Gastroesophageal sphincter (tissue), 4 donors: ENCODE results near the gene ETV3L. TPM values are rescaled to one million over a fixed set of nuclear protein-coding genes. Genes with fewer than 3 reads are reported as not detected.
A peak's percentile ranks its signal among the peaks of the same experiment; 100 is the strongest.

Experiments used
- ATAC-seq: fragments of 150-250 bp; one replicate; pipeline ENCODE4 v1.9.1; 2016; ENCODE audit warnings: mild to moderate bottlenecking, moderate library complexity
- H3K27ac ChIP-seq, 4 donors: fragments of 200-600 bp; sonication (generic) in 3 of 4; 1 replicate in 3 of 4; 2 replicates in 1 of 4; pipeline ENCODE4 v1.5.1; 2016 to 2019
- H3K27me3 ChIP-seq: fragments of 200-600 bp; sonication (generic); one replicate; pipeline ENCODE4 v1.5.1; 2019
- H3K36me3 ChIP-seq, 2 donors: fragments of 200-600 bp; sonication (generic); one replicate each; pipeline ENCODE4 v1.5.1; 2019; ENCODE audit warnings: control low read depth in 1 of 2
- H3K4me1 ChIP-seq, 3 donors: fragments of 200-600 bp; sonication (generic); 1 replicate in 2 of 3; 2 replicates in 1 of 3; pipeline ENCODE4 v1.5.1; 2016 to 2019; ENCODE audit warnings: control low read depth in 2 of 3
- H3K4me3 ChIP-seq, 2 donors: fragments of 200-600 bp; sonication (generic); one replicate each; pipeline ENCODE4 v1.5.1; 2019; ENCODE audit warnings: mild to moderate bottlenecking in 1 of 2, moderate library complexity in 1 of 2
- H3K9me3 ChIP-seq, 3 donors: fragments of 200-600 bp; sonication (generic); one replicate each; pipeline ENCODE4 v1.5.1; 2017 to 2019; ENCODE audit warnings: control low read depth in 2 of 3
- CTCF ChIP-seq, 4 experiments: fragments of 200-600 bp in 2 of 4; fragments of 450-650 bp in 2 of 4; sonication (generic) in 1 of 4; IDR thresholded peaks; one replicate each; pipeline ENCODE4 v1.5.1; 2017 to 2019; ENCODE audit warnings: antibody characterized with exemption in 4 of 4, mild to moderate bottlenecking in 2 of 4, moderate library complexity in 2 of 4
- EP300 ChIP-seq: sonication (generic); formaldehyde crosslinking; IDR thresholded peaks from one replicate; pipeline ENCODE4 v1.6.1; 2017; ENCODE audit warnings: antibody characterized with exemption, mild to moderate bottlenecking
- POLR2A ChIP-seq, 2 donors: fragments of 450-650 bp; IDR thresholded peaks; one replicate each; pipeline ENCODE4 v1.6.1; 2017; ENCODE audit warnings: antibody characterized with exemption in 2 of 2, mild to moderate bottlenecking in 2 of 2, moderate library complexity in 1 of 2
- POLR2AphosphoS5 ChIP-seq: sonication (generic); formaldehyde crosslinking; IDR thresholded peaks from one replicate; pipeline ENCODE4 v1.6.1; 2017; ENCODE audit warnings: antibody characterized with exemption
- WGBS, 2 donors: methylation state at CpG; one replicate each; pipeline ENCODE4 v1.1.5; 2018; ENCODE audit warnings: low coverage in 1 of 2; 5-methylcytosine and 5-hydroxymethylcytosine counted together
- total RNA-seq, 4 donors: library from RNA; depleted of rRNA; stranded (reverse); fragments of >200 nt; gene quantifications; one replicate each; pipeline ENCODE4 v1.1.0, GENCODE V29; 2016

ETV3L gene
- total RNA-seq, 4 donors from 2014 or later: not detected

- WGBS, 2 donors: 40% methylated on average over 1 of the region's 4 CpGs; no CpG with 5 or more reads in 1 of the 2 donors
- Histone ChIP-seq H3K4me1 (peaks cover 0 to 15% (median 5%) of the 10 kb centered on the region in 3 donors), H3K4me3 (no peak overlapping the region), H3K9me3 (no peaks in the 10 kb centered on the region), H3K27ac (no peak overlapping the region), H3K36me3 (no peaks in the 10 kb centered on the region), H3K27me3 (peaks cover 7% of the 10 kb centered on the region)
- no peak for TF ChIP-seq POLR2AphosphoS5
- ATAC-seq: no peak
These were observed 7.8 kb downstream of the ETV3L start for GRCh38 chr1:157091668-157092273.

GRCh38 chr1:157091186-157091585 is 8.4 kb downstream of the ETV3L start:
- Histone ChIP-seq H3K9me3 (no peaks in the 10 kb centered on the region), H3K27me3 (peaks cover 7% of the 10 kb centered on the region), H3K27ac (no peak overlapping the region), H3K4me3 (no peak overlapping the region), H3K4me1 (peaks cover 0 to 15% (median 5%) of the 10 kb centered on the region in 3 donors), H3K36me3 (no peaks in the 10 kb centered on the region)
- 100% methylated on average over 2 of the region's 4 CpGs; no CpG with 5 or more reads in 1 of the 2 donors for WGBS, 2 donors
- TF ChIP-seq CTCF (IDR thresholded peaks at IDR 0.05): no peak
- TF ChIP-seq EP300: no peak
- no peak for TF ChIP-seq POLR2A (IDR thresholded peaks at IDR 0.05)
- no peak for TF ChIP-seq POLR2AphosphoS5
- ATAC-seq: no peak

- no peak overlapping the region for H3K27ac ChIP-seq
- no CpG with 5 or more reads among the region's 3 CpGs for WGBS, 2 donors
- peaks cover 7% of the 10 kb centered on the region for H3K27me3 ChIP-seq
- no peak overlapping the region for H3K4me3 ChIP-seq
- no peak for ATAC-seq
- no peak for TF ChIP-seq EP300
- TF ChIP-seq POLR2AphosphoS5: no peak
- no peak for TF ChIP-seq POLR2A (IDR thresholded peaks at IDR 0.05)
- no peak for TF ChIP-seq CTCF (IDR thresholded peaks at IDR 0.05)
- peaks cover 0 to 15% (median 5%) of the 10 kb centered on the region in 3 donors for H3K4me1 ChIP-seq
- H3K36me3 ChIP-seq: no peaks in the 10 kb centered on the region
- H3K9me3 ChIP-seq: no peaks in the 10 kb centered on the region
These were observed 8.8 kb downstream of the ETV3L start for GRCh38 chr1:157090771-157091170.

GRCh38 chr1:157090196-157090647 is 9.4 kb downstream of the ETV3L start:
- H3K36me3 ChIP-seq: no peaks in the 10 kb centered on the region
- H3K27me3 ChIP-seq: peaks cover 7% of the 10 kb centered on the region
- 20% methylated on average over 1 of the region's 10 CpGs; no CpG with 5 or more reads in 1 of the 2 donors for WGBS, 2 donors
- H3K9me3 ChIP-seq: no peaks in the 10 kb centered on the region
- H3K4me1 ChIP-seq: peaks cover 0 to 15% (median 5%) of the 10 kb centered on the region in 3 donors
- ATAC-seq: peak; percentile 81
- no peak overlapping the region for H3K27ac ChIP-seq
- H3K4me3 ChIP-seq: no peak overlapping the region
- TF ChIP-seq CTCF (IDR thresholded peaks at IDR 0.05): peak; percentile 86 to 97 (median 94)
- no peak for TF ChIP-seq POLR2A (IDR thresholded peaks at IDR 0.05)

- 89% methylated on average over 2 of the region's 9 CpGs; no CpG with 5 or more reads in 1 of the 2 donors for WGBS, 2 donors
- no peak for TF ChIP-seq EP300
- ATAC-seq: no peak
- peaks cover 7% of the 10 kb centered on the region for H3K27me3 ChIP-seq
- no peaks in the 10 kb centered on the region for H3K9me3 ChIP-seq
- H3K4me3 ChIP-seq: no peak overlapping the region
- H3K27ac ChIP-seq: no peak overlapping the region
- peaks cover 0 to 15% (median 5%) of the 10 kb centered on the region in 3 donors for H3K4me1 ChIP-seq
- no peaks in the 10 kb centered on the region for H3K36me3 ChIP-seq
These were observed 9.8 kb downstream of the ETV3L start for GRCh38 chr1:157089789-157090188.

GRCh38 chr1:157088607-157089006 is 11.0 kb downstream of the ETV3L start:
- H3K4me1 ChIP-seq: peaks cover 0 to 15% (median 5%) of the 10 kb centered on the region in 3 donors
- H3K9me3 ChIP-seq: no peaks in the 10 kb centered on the region
- no peak overlapping the region for H3K27ac ChIP-seq
- H3K4me3 ChIP-seq: no peak overlapping the region
- peaks cover 7% of the 10 kb centered on the region for H3K27me3 ChIP-seq
- no peaks in the 10 kb centered on the region for H3K36me3 ChIP-seq
- TF ChIP-seq POLR2A (IDR thresholded peaks at IDR 0.05): no peak
- no peak for TF ChIP-seq EP300
- no peak for TF ChIP-seq POLR2AphosphoS5
- no peak for TF ChIP-seq CTCF (IDR thresholded peaks at IDR 0.05)
- no peak for ATAC-seq
